Hepatocyte (in vitro differentiated cells): Measurements from ENCODE around the gene PNPLA2. TPM values are rescaled to one million over a fixed set of nuclear protein-coding genes. Genes with fewer than 3 reads are reported as not detected.

ENCODE experiments used
- DNase-seq: peaks from one replicate; pipeline ENCODE4 v3.0.0-alpha.2; 2016; ENCODE audit warnings: low spot score
- H2AFZ ChIP-seq: fragments of 200-600 bp; sonication (generic); 2 replicates; pipeline ENCODE4 v1.6.0; 2016; ENCODE audit warnings: antibody characterized with exemption, mild to moderate bottlenecking
- H3K27ac ChIP-seq: fragments of 200-600 bp; sonication (generic); 2 replicates; pipeline ENCODE4 v1.5.1; 2016; ENCODE audit warnings: mild to moderate bottlenecking
- H3K27me3 ChIP-seq: fragments of 200-600 bp; sonication (generic); 2 replicates; pipeline ENCODE4 v1.6.1; 2016
- H3K36me3 ChIP-seq: fragments of 200-600 bp; sonication (generic); replicated peaks from 2 replicates; pipeline ENCODE4 v1.5.1; 2016; ENCODE audit warnings: low read depth; ENCODE audit not compliant: insufficient read depth
- H3K4me1 ChIP-seq: fragments of 200-600 bp; sonication (generic); 2 replicates; pipeline ENCODE4 v1.5.1; 2016; ENCODE audit warnings: mild to moderate bottlenecking, moderate library complexity; ENCODE audit not compliant: insufficient read depth
- H3K4me2 ChIP-seq: fragments of 200-600 bp; sonication (generic); 2 replicates; pipeline ENCODE4 v1.6.0; 2016
- H3K4me3 ChIP-seq: fragments of 200-600 bp; sonication (generic); 2 replicates; pipeline ENCODE4 v1.5.1; 2016; ENCODE audit warnings: mild to moderate bottlenecking
- H3K79me2 ChIP-seq: fragments of 200-600 bp; sonication (generic); 2 replicates; pipeline ENCODE4 v1.6.0; 2017; ENCODE audit warnings: mild to moderate bottlenecking
- H3K9me2 ChIP-seq: fragments of 200-600 bp; sonication (generic); replicated peaks from 2 replicates; pipeline ENCODE4 v1.6.0; 2017; ENCODE audit warnings: mild to moderate bottlenecking; ENCODE audit not compliant: insufficient read depth
- H3K9me3 ChIP-seq: fragments of 200-600 bp; sonication (generic); 2 replicates; pipeline ENCODE4 v1.5.1; 2016; ENCODE audit warnings: low read depth, mild to moderate bottlenecking
- H4K20me1 ChIP-seq: fragments of 200-600 bp; sonication (generic); 2 replicates; pipeline ENCODE4 v1.6.0; 2016; ENCODE audit warnings: mild to moderate bottlenecking; ENCODE audit not compliant: insufficient read depth, poor library complexity, severe bottlenecking
- EZH2 ChIP-seq: fragments of 200-600 bp; sonication (generic); IDR thresholded peaks from 2 replicates; pipeline ENCODE4 v1.6.1; 2016; ENCODE audit warnings: antibody characterized with exemption, mild to moderate bottlenecking, borderline replicate concordance
- EZH2phosphoT487 ChIP-seq: fragments of 200-600 bp; sonication (generic); IDR thresholded peaks from one replicate; pipeline ENCODE4 v1.6.1; 2018; ENCODE audit warnings: antibody characterized with exemption, mild to moderate bottlenecking, low read depth, moderate library complexity; ENCODE audit not compliant: unreplicated experiment, severe bottlenecking
- WGBS: methylation state at CpG from one replicate; pipeline ENCODE4 v1.1.6; 2016; ENCODE audit warnings: low lambda C conversion rate; ENCODE audit errors: missing lambda C conversion rate; 5-methylcytosine and 5-hydroxymethylcytosine counted together
- polyA plus RNA-seq: library from polyadenylated mRNA; unstranded; fragments of >200 nt; fragmentation: Nextera tagmentation; extraction: Ambion mirVana; gene quantifications from 2 replicates; pipeline ENCODE4 v1.2.1, GENCODE V29; 2016
- total RNA-seq: library from RNA; depleted of rRNA; stranded (reverse); fragments of >200 nt; gene quantifications from 2 replicates; pipeline ENCODE4 v1.2.3, GENCODE V29; 2014
- TF ChIP-seq, protein P1 (sequence below): fragments of 200-600 bp; sonication (generic); IDR thresholded peaks from 2 replicates; pipeline ENCODE4 v1.5.1; 2016; ENCODE audit warnings: antibody characterized with exemption, mild to moderate bottlenecking; ENCODE audit not compliant: poor library complexity

The PNPLA2 gene
- total and polyA plus RNA-seq, 2 experiments from 2014 or later, result 12.9 to 50.0 TPM

DNA sequence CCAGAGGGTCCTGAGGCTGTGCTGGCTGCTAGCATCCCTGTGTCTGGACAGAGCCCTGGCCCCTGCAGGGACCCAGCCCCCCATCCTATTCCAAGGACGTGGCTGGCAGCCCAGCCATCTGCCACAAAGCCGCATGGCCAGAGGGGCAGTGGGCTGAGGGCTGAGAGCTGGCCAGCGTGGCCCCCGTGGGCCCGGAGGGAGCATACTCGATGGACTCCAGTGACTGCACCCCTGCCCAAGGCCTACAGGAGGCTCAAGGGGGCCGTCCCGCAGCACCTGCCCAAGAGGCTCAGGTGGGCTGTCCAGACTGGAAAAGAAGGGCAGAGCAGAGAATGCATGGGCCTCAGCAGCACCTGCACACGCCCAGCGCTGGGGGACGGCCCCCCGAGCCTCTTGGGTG, 37.1 kb downstream of the PNPLA2 start:
- no peak for TF ChIP-seq EZH2phosphoT487
- no peak for TF ChIP-seq EZH2
- TF ChIP-seq, protein P1, sequence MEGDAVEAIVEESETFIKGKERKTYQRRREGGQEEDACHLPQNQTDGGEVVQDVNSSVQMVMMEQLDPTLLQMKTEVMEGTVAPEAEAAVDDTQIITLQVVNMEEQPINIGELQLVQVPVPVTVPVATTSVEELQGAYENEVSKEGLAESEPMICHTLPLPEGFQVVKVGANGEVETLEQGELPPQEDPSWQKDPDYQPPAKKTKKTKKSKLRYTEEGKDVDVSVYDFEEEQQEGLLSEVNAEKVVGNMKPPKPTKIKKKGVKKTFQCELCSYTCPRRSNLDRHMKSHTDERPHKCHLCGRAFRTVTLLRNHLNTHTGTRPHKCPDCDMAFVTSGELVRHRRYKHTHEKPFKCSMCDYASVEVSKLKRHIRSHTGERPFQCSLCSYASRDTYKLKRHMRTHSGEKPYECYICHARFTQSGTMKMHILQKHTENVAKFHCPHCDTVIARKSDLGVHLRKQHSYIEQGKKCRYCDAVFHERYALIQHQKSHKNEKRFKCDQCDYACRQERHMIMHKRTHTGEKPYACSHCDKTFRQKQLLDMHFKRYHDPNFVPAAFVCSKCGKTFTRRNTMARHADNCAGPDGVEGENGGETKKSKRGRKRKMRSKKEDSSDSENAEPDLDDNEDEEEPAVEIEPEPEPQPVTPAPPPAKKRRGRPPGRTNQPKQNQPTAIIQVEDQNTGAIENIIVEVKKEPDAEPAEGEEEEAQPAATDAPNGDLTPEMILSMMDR, result no peak
- no peak overlapping the region for H3K4me2 ChIP-seq
- no peaks in the 10 kb centered on the region for H3K27me3 ChIP-seq
- H3K79me2 ChIP-seq, result no peaks in the 10 kb centered on the region
- H3K36me3 ChIP-seq, result no peaks in the 10 kb centered on the region
- H2AFZ ChIP-seq, result no peak overlapping the region
- DNase-seq, result no peak
- no peaks in the 10 kb centered on the region for H3K9me2 ChIP-seq
- no peak overlapping the region for H3K27ac ChIP-seq
- no peaks in the 10 kb centered on the region for H3K9me3 ChIP-seq
- peaks cover 12% of the 10 kb centered on the region for H3K4me1 ChIP-seq
- H3K4me3 ChIP-seq, result no peak overlapping the region
- WGBS, result 92% methylated on average over 12 of the region's 12 CpGs
- H4K20me1 ChIP-seq, result peaks cover 6% of the 10 kb centered on the region

DNA sequence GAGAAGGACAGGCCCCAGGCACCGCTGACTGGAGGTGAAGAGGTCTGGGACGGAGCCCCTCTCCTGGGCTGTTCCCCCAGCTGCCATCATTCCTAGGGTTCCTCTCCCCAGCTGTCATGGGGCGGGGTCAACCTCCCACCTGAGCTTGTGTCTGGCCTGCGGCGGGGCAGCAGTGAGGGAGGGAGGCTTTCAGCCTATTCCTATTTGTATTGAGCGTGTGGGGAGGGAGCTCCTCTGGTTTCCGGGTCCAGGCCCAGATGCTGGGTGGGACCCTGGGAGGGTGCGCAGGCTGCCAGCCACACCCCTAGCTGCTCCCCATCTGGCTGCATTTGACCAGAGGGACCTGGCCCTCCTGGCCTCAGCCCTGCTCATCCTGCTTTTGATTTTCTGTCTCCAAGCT, 37.7 kb downstream of the PNPLA2 start:
- no peaks in the 10 kb centered on the region for H3K27me3 ChIP-seq
- H3K4me2 ChIP-seq, result no peak overlapping the region
- no peak for DNase-seq
- H3K79me2 ChIP-seq, result no peaks in the 10 kb centered on the region
- no peak overlapping the region for H2AFZ ChIP-seq
- H3K27ac ChIP-seq, result no peak overlapping the region
- 91% methylated on average over 6 of the region's 8 CpGs for WGBS
- H3K4me1 ChIP-seq, result peaks cover 10% of the 10 kb centered on the region
- peaks cover under 1% of the 10 kb centered on the region for H4K20me1 ChIP-seq
- no peak overlapping the region for H3K4me3 ChIP-seq
- H3K9me2 ChIP-seq, result no peaks in the 10 kb centered on the region
- no peaks in the 10 kb centered on the region for H3K9me3 ChIP-seq
- H3K36me3 ChIP-seq, result no peaks in the 10 kb centered on the region
- TF ChIP-seq EZH2 (no peak), EZH2phosphoT487 (no peak)
- TF ChIP-seq, protein P1, result no peak

DNA sequence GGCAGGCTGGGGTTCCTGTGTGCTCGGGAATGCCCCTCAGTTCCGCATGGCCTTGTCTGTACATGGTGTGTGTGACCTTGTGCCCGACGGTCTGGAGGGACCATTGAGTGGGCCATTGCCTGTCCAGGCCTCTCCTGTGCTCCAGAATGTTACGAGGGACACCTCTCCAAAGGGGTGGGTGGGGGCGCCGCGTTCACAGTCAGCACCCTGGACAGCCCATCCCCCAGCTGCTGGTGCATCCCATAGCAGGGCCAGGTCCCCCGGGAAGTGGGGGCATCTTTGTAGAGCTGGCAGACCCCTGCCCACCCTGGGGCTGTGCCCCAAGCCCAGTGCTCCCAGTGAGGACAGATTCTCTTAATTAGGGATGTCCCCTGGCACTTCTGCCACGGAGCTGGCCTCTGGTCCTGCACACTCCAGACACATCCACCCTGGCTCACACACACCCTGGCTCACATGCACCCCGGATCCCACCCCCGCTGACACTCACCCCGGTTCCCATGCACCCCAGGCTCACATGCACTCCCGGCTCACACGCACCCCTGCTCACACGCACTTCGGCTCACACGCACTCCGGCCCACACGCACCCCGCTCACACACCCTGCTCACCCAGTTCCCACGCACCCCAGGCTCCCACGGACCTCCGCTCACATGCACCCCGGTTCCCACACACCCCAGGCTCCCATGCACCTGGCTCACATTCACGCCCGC, 39.5 kb downstream of the PNPLA2 start:
- 92% methylated on average over 18 of the region's 27 CpGs for WGBS
- TF ChIP-seq, protein P1, result no peak
- no peak for TF ChIP-seq EZH2
- no peak for TF ChIP-seq EZH2phosphoT487
- H3K27me3 ChIP-seq, result no peaks in the 10 kb centered on the region
- no peaks in the 10 kb centered on the region for H3K36me3 ChIP-seq
- no peak overlapping the region for H2AFZ ChIP-seq
- H3K79me2 ChIP-seq, result no peaks in the 10 kb centered on the region
- no peak overlapping the region for H3K27ac ChIP-seq
- DNase-seq, result no peak
- H3K9me2 ChIP-seq, result no peaks in the 10 kb centered on the region
- no peak overlapping the region for H3K4me3 ChIP-seq
- no peak overlapping the region for H3K4me2 ChIP-seq
- H3K9me3 ChIP-seq, result no peaks in the 10 kb centered on the region
- H4K20me1 ChIP-seq, result no peaks in the 10 kb centered on the region
- peaks cover 25% of the 10 kb centered on the region for H3K4me1 ChIP-seq
